D341Med (cell line): Measurements from ENCODE around the gene ZNF235.
"Not testable (repeated sequence)": the region's sequence is repeated elsewhere in the genome, so short reads cannot be mapped to it uniquely, and the experiment has no call there.

ENCODE experiments used
- DNase-seq: peaks from one replicate; pipeline ENCODE4 v3.0.0; 2012; ENCODE audit warnings: low spot score

The ZNF235 gene

GRCh38 chr19:44304659-44305193 lies at the start of gene ZNF235:
Gene ZNF235 (minus strand): TSS chr19:44305025. CDS start chr19:44303404, 1,621 bp downstream.
- DNase-seq, result peak; percentile 91

- no peak for DNase-seq
Observed at GRCh38 chr19:44346556-44346955, 41.7 kb upstream of the ZNF235 start.

- DNase-seq, result peak; percentile 63
Observed at GRCh38 chr19:44345959-44346358, 41.1 kb upstream of the ZNF235 start.

- no peak for DNase-seq
Observed at GRCh38 chr19:44344255-44344654, 39.4 kb upstream of the ZNF235 start.

- DNase-seq, result no peak
Observed at GRCh38 chr19:44341794-44342193, 37.0 kb upstream of the ZNF235 start.

- not testable (repeated sequence) for DNase-seq
Observed at GRCh38 chr19:44334639-44335038, 29.8 kb upstream of the ZNF235 start.

- DNase-seq, result no peak
Observed at GRCh38 chr19:44332145-44332544, 27.3 kb upstream of the ZNF235 start.

GRCh38 chr19:44315883-44316282 lies 11.1 kb upstream of the ZNF235 start:
- no peak for DNase-seq

GRCh38 chr19:44313231-44313630 lies 8.4 kb upstream of the ZNF235 start:
- DNase-seq, result no peak

GRCh38 chr19:44308011-44308410 lies 3.2 kb upstream of the ZNF235 start:
- no peak for DNase-seq

GRCh38 chr19:44306283-44306682 lies 1.5 kb upstream of the ZNF235 start:
- DNase-seq, result no peak

- no peak for DNase-seq
Observed at GRCh38 chr19:44305457-44305856, 632 bp upstream of the ZNF235 start.

- peak; percentile 35 for DNase-seq
Observed at GRCh38 chr19:44303976-44304568, 753 bp downstream of the ZNF235 start.

GRCh38 chr19:44303320-44303719 lies 1.5 kb downstream of the ZNF235 start:
- no peak for DNase-seq

GRCh38 chr19:44284968-44285367 lies 19.9 kb downstream of the ZNF235 start:
- no peak for DNase-seq

- no peak for DNase-seq
Observed at GRCh38 chr19:44282846-44283245, 22.0 kb downstream of the ZNF235 start.

GRCh38 chr19:44280916-44281315 lies 23.9 kb downstream of the ZNF235 start:
- DNase-seq, result no peak

GRCh38 chr19:44278181-44278690 lies 26.6 kb downstream of the ZNF235 start:
- no peak for DNase-seq

GRCh38 chr19:44277331-44277730 lies 27.5 kb downstream of the ZNF235 start:
- no peak for DNase-seq

GRCh38 chr19:44260695-44261446 lies 44.0 kb downstream of the ZNF235 start:
- no peak for DNase-seq

GRCh38 chr19:44260343-44260681 lies 44.5 kb downstream of the ZNF235 start:
- DNase-seq, result no peak

- no peak for DNase-seq
Observed at GRCh38 chr19:44258835-44259413, 45.9 kb downstream of the ZNF235 start.

- no peak for DNase-seq
Observed at GRCh38 chr19:44258136-44258535, 46.7 kb downstream of the ZNF235 start.
